ENCODE measurements around the gene ADCYAP1.

GRCh38 chr18:959854-960253 lies 55.2 kb downstream of the ADCYAP1 start:
- TF ChIP-seq CTCF (IDR thresholded peaks at IDR 0.05; ENCODE audit: low read length) (no peak), EZH2 (IDR thresholded peaks at IDR 0.05; ENCODE audit: borderline replicate concordance, low read length) (no peak)
